ENCODE measurements around the gene HAUS8.

- TF ChIP-seq YY1 (IDR thresholded peaks at IDR 0.05; ENCODE audit: low read depth) (no peak), TEAD4 (IDR thresholded peaks at IDR 0.05) (no peak), EGR1 (IDR thresholded peaks at IDR 0.05) (no peak), TAF1 (IDR thresholded peaks at IDR 0.05; ENCODE audit: low read depth) (no peak), RAD21 (IDR thresholded peaks at IDR 0.05; ENCODE audit: low read depth) (no peak), REST (IDR thresholded peaks at IDR 0.05; ENCODE audit: low read depth) (no peak), MAX (IDR thresholded peaks at IDR 0.05) (no peak), ZBTB7A (IDR thresholded peaks at IDR 0.05; ENCODE audit: low read depth) (no peak), EP300 (IDR thresholded peaks at IDR 0.05; ENCODE audit: borderline replicate concordance) (no peak)
These were observed 33.3 kb downstream of the HAUS8 start for GRCh38 chr19:17041976-17042375.

All from Ishikawa (cell line).